Liver (tissue), 9 donors: ENCODE results near the gene CACNG4. TPM values are rescaled to one million over a fixed set of nuclear protein-coding genes. Genes with fewer than 3 reads are reported as not detected.

Experiments used
- DNase-seq: peaks from one replicate; pipeline ENCODE4 v3.0.0-alpha.2; 2017; ENCODE audit warnings: low spot score
- H3K27ac ChIP-seq, 2 donors: one replicate each; pipeline ENCODE4 v1.7.0; 2013; ENCODE audit warnings: inconsistent platforms in 2 of 2, low read length in 2 of 2, control low read depth in 1 of 2, low read depth in 1 of 2, mild to moderate bottlenecking in 1 of 2
- H3K27me3 ChIP-seq, 4 donors: one replicate each; pipeline versions ENCODE4 v1.6.1 to v1.7.0; 2013; ENCODE audit warnings: low read length in 3 of 4, inconsistent platforms in 1 of 4, mild to moderate bottlenecking in 1 of 4, moderate library complexity in 1 of 4; ENCODE audit not compliant: control insufficient read depth in 4 of 4, insufficient read depth in 4 of 4
- H3K36me3 ChIP-seq, 4 donors: one replicate each; pipeline versions ENCODE4 v1.6.1 to v1.7.0; 2013; ENCODE audit warnings: low read length in 3 of 4, mild to moderate bottlenecking in 3 of 4, low read depth in 1 of 4, moderate library complexity in 1 of 4; ENCODE audit not compliant: control insufficient read depth in 4 of 4, insufficient read depth in 3 of 4
- H3K4me1 ChIP-seq, 4 donors: one replicate each; pipeline versions ENCODE4 v1.6.1 to v1.7.0; 2013; ENCODE audit warnings: low read length in 3 of 4, mild to moderate bottlenecking in 3 of 4, moderate library complexity in 1 of 4; ENCODE audit not compliant: control insufficient read depth in 4 of 4, insufficient read depth in 4 of 4
- H3K4me3 ChIP-seq, 3 donors: one replicate each; pipeline versions ENCODE4 v1.6.1 to v1.7.0; 2013; ENCODE audit warnings: low read length in 3 of 3, control low read depth in 1 of 3, low read depth in 1 of 3, mild to moderate bottlenecking in 1 of 3
- H3K9ac ChIP-seq, 2 donors: one replicate each; pipeline ENCODE4 v1.7.0; 2013; ENCODE audit warnings: low read length in 2 of 2, mild to moderate bottlenecking in 2 of 2, moderate library complexity in 2 of 2, control low read depth in 1 of 2, low read depth in 1 of 2
- H3K9me3 ChIP-seq, 4 donors: one replicate each; pipeline versions ENCODE4 v1.6.1 to v1.7.0; 2013; ENCODE audit warnings: low read length in 3 of 4; ENCODE audit not compliant: control insufficient read depth in 4 of 4
- ATF3 ChIP-seq: IDR thresholded peaks from 2 replicates; pipeline ENCODE4 v1.6.1; 2016; ENCODE audit warnings: antibody characterized with exemption
- CTCF ChIP-seq: fragments of 150-350 bp; IDR thresholded peaks from 2 replicates; pipeline ENCODE4 v1.5.1; 2017; ENCODE audit warnings: improper control_type of control experiment, low read depth, low read length; ENCODE audit not compliant: missing input control
- EGR1 ChIP-seq, 2 donors: IDR thresholded peaks; 2 replicates each; pipeline ENCODE4 v1.6.1; 2016 to 2018; ENCODE audit warnings: antibody characterized with exemption in 2 of 2, low read depth in 2 of 2
- FOXA1 ChIP-seq: IDR thresholded peaks from 2 replicates; pipeline ENCODE4 v1.6.1; 2016; ENCODE audit warnings: antibody characterized with exemption
- FOXA2 ChIP-seq: IDR thresholded peaks from 2 replicates; pipeline ENCODE4 v1.6.1; 2016; ENCODE audit warnings: antibody characterized with exemption
- GABPA ChIP-seq, 2 donors: IDR thresholded peaks in 1 of 2; conservative IDR thresholded peaks in 1 of 2; 2 replicates each; pipeline ENCODE4 v1.6.1; 2016; ENCODE audit warnings: antibody characterized with exemption in 2 of 2, mild to moderate bottlenecking in 1 of 2, moderate library complexity in 1 of 2
- HNF4A ChIP-seq, 2 donors: conservative IDR thresholded peaks; 2 replicates each; pipeline ENCODE4 v1.6.1; 2016; ENCODE audit warnings: antibody characterized with exemption in 2 of 2, mild to moderate bottlenecking in 2 of 2
- HNF4G ChIP-seq: IDR thresholded peaks from 2 replicates; pipeline ENCODE4 v1.6.1; 2016; ENCODE audit warnings: antibody characterized with exemption
- JUND ChIP-seq, 2 donors: IDR thresholded peaks; 2 replicates each; pipeline ENCODE4 v1.6.1; 2016; ENCODE audit warnings: antibody characterized with exemption in 2 of 2
- MAX ChIP-seq: IDR thresholded peaks from 2 replicates; pipeline ENCODE4 v1.6.1; 2016; ENCODE audit warnings: antibody characterized with exemption
- NR2F2 ChIP-seq: IDR thresholded peaks from 2 replicates; pipeline ENCODE4 v1.6.1; 2016; ENCODE audit warnings: antibody characterized with exemption
- RAD21 ChIP-seq, 2 donors: IDR thresholded peaks; 2 replicates each; pipeline ENCODE4 v1.6.1; 2016; ENCODE audit warnings: antibody characterized with exemption in 2 of 2, mild to moderate bottlenecking in 2 of 2
- REST ChIP-seq: IDR thresholded peaks from 2 replicates; pipeline ENCODE4 v1.6.1; 2016; ENCODE audit warnings: antibody characterized with exemption, mild to moderate bottlenecking
- RXRA ChIP-seq, 2 donors: IDR thresholded peaks; 2 replicates each; pipeline ENCODE4 v1.6.1; 2017 to 2018; ENCODE audit warnings: antibody characterized with exemption in 2 of 2, mild to moderate bottlenecking in 1 of 2
- SP1 ChIP-seq: IDR thresholded peaks from 2 replicates; pipeline ENCODE4 v1.6.1; 2018; ENCODE audit warnings: antibody characterized with exemption, mild to moderate bottlenecking
- TAF1 ChIP-seq: conservative IDR thresholded peaks from 2 replicates; pipeline ENCODE4 v1.6.1; 2016; ENCODE audit warnings: antibody characterized with exemption, mild to moderate bottlenecking
- YY1 ChIP-seq: IDR thresholded peaks from 2 replicates; pipeline ENCODE4 v1.6.1; 2016; ENCODE audit warnings: antibody characterized with exemption, mild to moderate bottlenecking
- ZBTB33 ChIP-seq: IDR thresholded peaks from 2 replicates; pipeline ENCODE4 v1.6.1; 2016; ENCODE audit warnings: antibody characterized with exemption
- WGBS: extraction: QIAGEN DNeasy Blood & Tissue Kit; methylation state at CpG from one replicate; pipeline ENCODE4 v1.1.7; 2013; 5-methylcytosine and 5-hydroxymethylcytosine counted together
- polyA plus RNA-seq, 2 donors: library from polyadenylated mRNA; stranded (reverse) in 1 of 2; unstranded in 1 of 2; fragments of 200-250 nt in 1 of 2; fragments of >200 nt in 1 of 2; fragmentation: Nextera tagmentation in 1 of 2; extraction: Ambion mirVana in 1 of 2; gene quantifications; one replicate each; pipeline versions ENCODE4 v1.2.1 to v1.2.3, GENCODE V29; 2013 to 2015
- total RNA-seq, 2 donors: library from RNA; depleted of rRNA; stranded (reverse); fragments of >200 nt; gene quantifications; one replicate each; pipeline ENCODE4 v1.2.3, GENCODE V29; 2014
- donor health status: healthy.
- donor health status: healthy.
- donor health status: healthy.
- donor health status: healthy.
- donor health status: healthy.

The CACNG4 gene
- total and polyA plus RNA-seq, 4 donors, result 0.02 to 0.09 (median 0.08) TPM; not detected in 1

- no peaks in the 10 kb centered on the region for H3K36me3 ChIP-seq
- H3K4me3 ChIP-seq, result no peak overlapping the region
- no peak overlapping the region for H3K27ac ChIP-seq
- no peak overlapping the region for H3K9ac ChIP-seq
- TF ChIP-seq YY1 (no peak), FOXA2 (no peak), RAD21 (IDR thresholded peaks at IDR 0.05) (no peak), HNF4G (no peak), ZBTB33 (no peak), HNF4A (conservative IDR thresholded peaks at IDR 0.05) (no peak), JUND (IDR thresholded peaks at IDR 0.05) (no peak), CTCF (no peak), FOXA1 (no peak), REST (no peak), SP1 (no peak), MAX (no peak), EGR1 (IDR thresholded peaks at IDR 0.05; ENCODE audit: low read depth in 2 of 2) (no peak), ATF3 (no peak), RXRA (IDR thresholded peaks at IDR 0.05) (no peak), NR2F2 (no peak), TAF1 (no peak), GABPA (IDR thresholded peaks at IDR 0.05 in 1 of 2, conservative IDR thresholded peaks at IDR 0.05 in 1 of 2) (no peak)
- no peak for DNase-seq
- WGBS, result 89% methylated on average over 12 of the region's 12 CpGs
- no peaks in the 10 kb centered on the region for H3K4me1 ChIP-seq
- no peaks in the 10 kb centered on the region for H3K9me3 ChIP-seq
- H3K27me3 ChIP-seq, result no peaks in the 10 kb centered on the region
Observed at GRCh38 chr17:67022451-67022810, 57.9 kb downstream of the CACNG4 start.

- H3K36me3 ChIP-seq, result no peaks in the 10 kb centered on the region
- H3K4me3 ChIP-seq, result no peak overlapping the region
- no peak overlapping the region for H3K9ac ChIP-seq
- H3K4me1 ChIP-seq, result no peaks in the 10 kb centered on the region
- H3K27me3 ChIP-seq, result no peaks in the 10 kb centered on the region
- H3K9me3 ChIP-seq, result no peaks in the 10 kb centered on the region
- no peak overlapping the region for H3K27ac ChIP-seq
- no peak for DNase-seq
- no peak for TF ChIP-seq REST
- TF ChIP-seq MAX, result no peak
- no peak for TF ChIP-seq YY1
- no peak for TF ChIP-seq GABPA (IDR thresholded peaks at IDR 0.05 in 1 of 2, conservative IDR thresholded peaks at IDR 0.05 in 1 of 2)
- no peak for TF ChIP-seq JUND (IDR thresholded peaks at IDR 0.05)
- TF ChIP-seq CTCF, result no peak
- no peak for TF ChIP-seq TAF1
- WGBS, result 94% methylated on average over 17 of the region's 17 CpGs
Observed at GRCh38 chr17:67024736-67025135, 60.2 kb downstream of the CACNG4 start.
